GM12865 (cell line): Measurements from ENCODE around the gene NR6A1.

Experiments
- DNase-seq: peaks from one replicate; pipeline ENCODE4 v3.0.0; 2010; ENCODE audit warnings: low read depth
- H3K4me3 ChIP-seq: 2 replicates; pipeline ENCODE4 v1.5.1; 2011; ENCODE audit warnings: mild to moderate bottlenecking, low read depth, low read length, control low read depth
- CTCF ChIP-seq: IDR thresholded peaks from 2 replicates; pipeline ENCODE4 v1.5.1; 2011; ENCODE audit warnings: low read length, control low read depth, low read depth, inconsistent platforms; ENCODE audit not compliant: insufficient read depth; ENCODE audit errors: missing control alignments

Gene NR6A1

GRCh38 chr9:124671861-124672260, 99.2 kb downstream of the NR6A1 start:
- no peak overlapping the region for H3K4me3 ChIP-seq
- no peak for DNase-seq
- TF ChIP-seq CTCF: no peak

- no peak overlapping the region for H3K4me3 ChIP-seq
- no peak for DNase-seq
- TF ChIP-seq CTCF: no peak
Observed at GRCh38 chr9:124666642-124667041, 104.5 kb downstream of the NR6A1 start.

DNA sequence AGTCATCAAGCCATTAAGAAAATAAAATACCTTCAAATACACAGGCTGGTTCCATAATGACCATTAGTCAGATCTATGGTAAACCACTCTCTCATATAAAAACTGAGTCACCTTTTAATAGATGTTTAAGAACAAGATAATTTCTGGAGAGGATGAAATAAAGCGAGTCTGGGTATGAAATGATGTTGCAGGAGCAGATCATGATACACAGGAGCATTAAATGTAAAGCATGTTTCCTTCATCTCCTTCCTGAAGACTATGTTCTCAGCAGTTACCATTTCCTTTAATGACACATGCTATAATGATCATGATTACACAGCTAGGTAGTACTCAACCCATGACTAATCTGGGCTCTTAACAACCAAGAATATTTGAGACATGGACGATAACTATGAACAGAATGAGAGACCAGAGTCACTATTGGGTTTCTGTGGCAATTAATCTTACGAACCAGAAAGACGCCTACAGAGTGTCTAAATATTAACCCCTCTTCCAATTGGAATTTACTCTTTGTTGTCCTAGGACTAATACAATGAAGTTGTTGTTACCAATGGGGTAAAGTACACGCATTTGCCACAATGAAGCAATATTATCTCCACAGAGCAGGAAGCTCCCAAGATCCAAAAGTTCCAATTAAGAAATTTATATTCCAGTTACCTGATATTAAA, 105.6 kb downstream of the NR6A1 start:
- no peak for TF ChIP-seq CTCF
- no peak for DNase-seq
- H3K4me3 ChIP-seq: no peak overlapping the region

- no peak for DNase-seq
- no peak overlapping the region for H3K4me3 ChIP-seq
- no peak for TF ChIP-seq CTCF
Observed at GRCh38 chr9:124664143-124664542, 107.0 kb downstream of the NR6A1 start.

DNA sequence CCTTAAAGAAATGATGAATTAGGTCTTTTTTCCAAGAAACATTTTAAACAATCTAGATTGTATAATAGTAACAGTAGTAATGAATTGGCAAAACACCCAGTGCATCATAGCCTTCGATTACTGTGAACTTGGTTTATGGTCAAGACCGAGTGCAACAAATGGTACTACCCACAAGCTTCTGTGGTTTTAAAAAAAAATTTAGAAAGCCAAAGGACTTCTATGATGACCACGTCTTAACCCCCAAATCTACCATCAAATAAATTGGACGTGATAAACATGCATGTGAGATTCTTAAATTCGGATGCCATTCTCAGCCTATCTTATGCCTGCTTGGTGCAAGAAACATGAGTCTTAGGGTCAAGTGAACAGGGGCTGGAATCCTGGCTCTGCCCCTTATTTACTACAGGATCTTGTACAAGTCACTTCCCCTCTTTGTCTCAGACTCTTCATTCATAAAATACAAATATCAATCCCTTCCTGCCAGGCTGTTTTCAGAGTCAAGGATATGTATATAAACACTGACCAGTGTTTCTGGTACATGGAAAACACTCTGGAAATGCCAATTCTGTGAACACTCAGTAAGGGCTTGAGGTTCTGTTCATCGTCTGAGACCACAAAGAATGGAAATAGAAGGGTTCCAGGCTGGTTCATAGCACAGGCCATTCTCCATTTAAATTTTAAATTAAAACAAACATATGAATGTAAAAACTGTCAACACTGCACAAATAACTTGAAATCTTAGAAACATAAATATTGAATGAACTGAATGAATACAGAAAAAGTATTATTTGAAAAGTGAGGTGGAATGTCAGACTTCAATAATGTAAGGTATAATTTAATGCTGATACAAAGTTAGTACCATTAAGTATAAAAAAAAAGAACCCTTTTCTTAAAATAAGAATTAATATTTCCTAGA, 107.8 kb downstream of the NR6A1 start:
- TF ChIP-seq CTCF: no peak
- H3K4me3 ChIP-seq: no peak overlapping the region
- DNase-seq: no peak

DNA sequence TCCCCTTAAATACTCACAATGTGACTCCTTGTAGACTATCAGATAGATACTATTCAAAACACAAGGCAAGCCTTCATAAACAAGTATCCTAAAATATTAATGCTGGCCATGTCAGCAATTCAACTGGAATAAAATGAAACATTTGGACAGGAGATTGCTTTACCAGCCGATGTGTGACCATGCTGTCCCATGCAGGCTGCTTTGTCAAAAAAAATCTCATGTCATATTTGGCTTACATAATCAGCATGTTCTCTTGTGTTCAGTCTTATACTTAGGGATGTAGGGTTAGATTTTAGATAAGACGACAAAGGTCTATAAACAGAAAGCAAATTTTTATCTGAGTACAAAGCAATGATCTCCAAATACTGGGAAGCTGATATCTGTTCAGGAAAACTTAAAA, 108.5 kb downstream of the NR6A1 start:
- no peak for DNase-seq
- TF ChIP-seq CTCF: no peak
- H3K4me3 ChIP-seq: no peak overlapping the region
